ACC112 (cell line): ENCODE measurements around the gene UBE2D2.
"Not testable (repeated sequence)": the region's sequence is repeated elsewhere in the genome, so short reads cannot be mapped to it uniquely, and the experiment has no call there.

Experiments used
- H2AFZ ChIP-seq: fragments of 200-600 bp; sonication (generic); one replicate; pipeline ENCODE4 v1.6.0; 2017; ENCODE audit warnings: antibody characterized with exemption, low read length; ENCODE audit not compliant: unreplicated experiment
- H3K27ac ChIP-seq: fragments of 200-600 bp; sonication (generic); 2 replicates; pipeline ENCODE4 v1.5.1; 2014; ENCODE audit warnings: low read depth, mild to moderate bottlenecking, antibody characterized with exemption, low read length, moderate library complexity
- H3K27me3 ChIP-seq: fragments of 200-600 bp; sonication (generic); 2 replicates; pipeline ENCODE4 v1.6.1; 2014; ENCODE audit warnings: mild to moderate bottlenecking, antibody characterized with exemption, low read length, moderate library complexity, mixed read lengths; ENCODE audit not compliant: insufficient read depth
- H3K36me3 ChIP-seq: fragments of 200-600 bp; sonication (generic); 2 replicates; pipeline ENCODE4 v1.6.1; 2016; ENCODE audit warnings: mild to moderate bottlenecking, antibody characterized with exemption, low read length, moderate library complexity, mixed read lengths; ENCODE audit not compliant: insufficient read depth
- H3K4me1 ChIP-seq: fragments of 200-600 bp; sonication (generic); one replicate; pipeline ENCODE4 v1.6.1; 2016; ENCODE audit warnings: low read length, mixed read lengths; ENCODE audit not compliant: insufficient read depth, unreplicated experiment, control insufficient read depth
- H3K4me3 ChIP-seq: fragments of 200-600 bp; sonication (generic); 2 replicates; pipeline ENCODE4 v1.5.1; 2014; ENCODE audit warnings: mild to moderate bottlenecking, low read depth, low read length
- H3K79me2 ChIP-seq: fragments of 200-600 bp; sonication (generic); one replicate; pipeline ENCODE4 v1.6.0; 2016; ENCODE audit warnings: low read length; ENCODE audit not compliant: control insufficient read depth, unreplicated experiment, insufficient read depth

The UBE2D2 gene

DNA sequence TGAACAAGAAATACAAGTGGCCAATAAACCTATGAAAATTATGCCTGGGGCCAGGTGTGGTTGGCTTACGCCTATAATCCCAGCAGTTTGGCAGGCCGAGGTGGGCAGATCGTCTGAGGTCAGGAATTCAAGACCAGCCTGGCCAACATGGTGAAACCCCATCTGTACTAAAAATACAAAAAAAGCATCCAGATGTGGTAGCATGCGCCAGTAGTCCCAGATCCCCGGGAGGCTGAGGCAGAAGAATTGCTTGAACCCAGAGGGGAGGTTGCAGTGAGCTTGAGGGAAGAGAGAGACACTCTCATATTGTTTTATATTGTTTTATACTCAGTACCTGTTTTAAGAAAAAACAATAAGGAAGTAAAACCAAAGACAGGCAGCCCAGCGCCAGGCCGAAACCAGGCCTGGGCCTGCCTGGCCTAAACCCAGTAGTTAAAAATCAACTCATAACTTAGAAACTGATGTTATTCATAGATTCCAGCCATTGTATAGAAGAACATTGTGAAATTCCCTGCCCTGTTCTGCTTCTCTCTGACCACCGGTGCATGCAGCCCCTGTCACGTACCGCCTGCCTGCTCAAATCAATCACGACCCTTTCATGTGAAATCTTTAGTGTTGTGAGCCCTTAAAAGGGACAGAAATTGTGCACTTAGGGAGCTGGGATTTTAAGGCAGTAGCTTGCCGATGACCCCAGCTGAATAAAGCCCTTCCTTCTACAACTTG is 35.4 kb upstream of the UBE2D2 start:
- not testable (repeated sequence) for H3K4me1 ChIP-seq, H2AFZ ChIP-seq, H3K27ac ChIP-seq, H3K4me3 ChIP-seq, H3K79me2 ChIP-seq, H3K36me3 ChIP-seq, H3K27me3 ChIP-seq

DNA sequence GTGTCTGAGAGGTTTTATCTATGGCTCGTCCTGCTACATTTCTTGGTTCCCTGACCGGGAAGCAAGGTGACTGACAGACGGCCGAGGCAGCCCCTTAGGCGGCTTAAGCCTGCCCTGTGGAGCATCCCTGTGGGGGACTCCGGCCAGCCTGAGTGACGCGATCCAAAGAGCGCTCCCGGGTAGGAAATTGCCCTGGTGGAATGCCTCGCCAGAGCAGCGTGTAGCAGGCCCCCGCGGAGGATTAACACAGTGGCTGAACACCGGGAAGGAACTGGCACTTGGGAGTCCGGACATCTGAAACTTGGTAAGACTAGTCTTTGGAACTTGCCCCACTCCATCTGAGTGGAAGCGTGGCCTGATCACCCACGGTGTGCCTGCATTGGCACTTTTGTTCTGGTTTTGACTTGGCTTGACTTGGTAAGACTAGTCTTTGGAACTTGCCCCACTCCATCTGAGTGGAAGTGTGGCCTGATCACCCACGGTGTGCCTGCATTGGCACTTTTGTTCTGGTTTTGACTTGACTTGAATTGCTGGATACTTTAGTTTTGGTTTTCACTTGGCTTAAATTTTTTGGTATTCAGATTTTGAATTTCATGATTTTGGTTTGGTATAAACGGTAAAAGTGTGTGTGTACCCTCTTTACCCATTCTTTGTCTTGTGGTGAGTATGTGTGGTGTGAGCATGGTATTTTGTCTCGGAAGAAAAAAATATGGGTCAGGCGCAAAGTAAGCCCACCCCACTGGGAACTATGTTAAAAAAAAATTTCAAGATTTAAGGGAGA is 34.6 kb upstream of the UBE2D2 start:
- H2AFZ ChIP-seq: not testable (repeated sequence)

DNA sequence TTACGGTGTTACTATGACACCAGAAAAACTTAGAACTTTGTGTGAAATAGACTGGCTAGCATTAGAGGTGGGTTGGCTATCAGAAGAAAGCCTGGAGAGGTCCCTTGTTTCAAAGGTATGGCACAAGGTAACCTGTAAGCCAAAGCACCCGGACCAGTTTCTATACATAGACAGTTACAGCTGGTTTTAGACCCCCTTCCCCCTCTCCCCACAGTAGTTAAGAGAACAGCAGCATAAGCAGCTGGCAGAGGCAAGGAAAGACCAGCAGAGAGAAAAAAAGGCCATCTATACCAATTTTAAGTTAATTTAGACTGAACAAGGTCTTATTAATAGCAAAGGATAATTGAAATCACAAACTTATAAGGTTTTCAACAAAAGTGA is 34.1 kb upstream of the UBE2D2 start:
- H3K36me3 ChIP-seq, H3K4me3 ChIP-seq, H3K27me3 ChIP-seq, H3K79me2 ChIP-seq, H3K27ac ChIP-seq, H3K4me1 ChIP-seq, H2AFZ ChIP-seq: not testable (repeated sequence)

More for the DNA sequence above, 34.6 kb upstream of the UBE2D2 start:
- not testable (repeated sequence) for H3K4me1 ChIP-seq, H3K27me3 ChIP-seq, H3K27ac ChIP-seq, H3K4me3 ChIP-seq, H3K36me3 ChIP-seq, H3K79me2 ChIP-seq

DNA sequence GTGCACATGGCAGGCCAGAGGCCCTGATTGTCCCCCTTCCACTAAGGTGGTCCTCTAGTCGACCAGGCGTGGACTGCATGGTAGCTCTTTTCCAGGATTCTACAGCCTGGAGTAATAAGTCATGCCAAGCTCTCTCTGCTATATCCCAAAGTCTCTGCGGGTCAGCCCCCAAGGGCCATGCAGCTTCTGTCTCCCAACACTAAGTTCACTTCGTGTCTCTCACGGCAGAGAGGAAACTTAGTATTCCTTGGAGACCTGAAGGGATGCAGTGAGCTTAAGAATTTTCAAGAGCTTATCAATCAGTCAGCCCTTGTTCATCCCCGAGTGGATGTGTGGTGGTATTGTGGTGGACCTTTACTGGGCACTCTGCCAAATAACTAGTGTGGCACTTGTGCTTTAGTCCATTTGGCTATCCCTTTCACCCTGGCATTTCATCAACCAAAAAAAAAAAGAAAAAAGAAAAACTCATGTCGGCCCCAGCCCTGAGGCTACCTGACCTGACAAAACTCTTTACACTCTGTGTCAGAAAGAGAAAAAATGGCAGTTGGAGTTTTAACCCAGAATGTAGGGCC is 33.2 kb upstream of the UBE2D2 start:
- not testable (repeated sequence) for H3K27me3 ChIP-seq, H3K79me2 ChIP-seq, H3K36me3 ChIP-seq, H3K4me1 ChIP-seq, H3K27ac ChIP-seq, H2AFZ ChIP-seq, H3K4me3 ChIP-seq

DNA sequence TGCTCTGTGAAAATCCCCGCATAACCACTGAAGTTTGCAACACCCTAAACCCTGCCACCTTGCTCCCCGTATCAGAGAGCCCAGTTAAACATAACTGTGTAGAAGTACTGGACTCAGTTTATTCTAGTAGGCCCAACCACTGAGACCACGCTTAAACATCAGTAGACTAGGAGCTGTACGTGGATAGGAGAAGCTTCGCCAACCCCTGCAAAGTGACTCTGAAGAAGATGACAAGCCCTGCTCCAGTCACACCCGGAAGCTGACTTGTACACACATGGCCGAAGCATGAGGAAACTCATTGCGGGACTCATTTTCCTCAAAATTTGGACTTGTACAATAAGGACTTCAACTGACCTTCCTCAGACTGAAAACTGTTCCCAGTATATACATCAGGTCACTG is 32.4 kb upstream of the UBE2D2 start:
- H3K36me3 ChIP-seq, H2AFZ ChIP-seq, H3K79me2 ChIP-seq, H3K4me1 ChIP-seq, H3K27ac ChIP-seq, H3K4me3 ChIP-seq, H3K27me3 ChIP-seq: not testable (repeated sequence)

DNA sequence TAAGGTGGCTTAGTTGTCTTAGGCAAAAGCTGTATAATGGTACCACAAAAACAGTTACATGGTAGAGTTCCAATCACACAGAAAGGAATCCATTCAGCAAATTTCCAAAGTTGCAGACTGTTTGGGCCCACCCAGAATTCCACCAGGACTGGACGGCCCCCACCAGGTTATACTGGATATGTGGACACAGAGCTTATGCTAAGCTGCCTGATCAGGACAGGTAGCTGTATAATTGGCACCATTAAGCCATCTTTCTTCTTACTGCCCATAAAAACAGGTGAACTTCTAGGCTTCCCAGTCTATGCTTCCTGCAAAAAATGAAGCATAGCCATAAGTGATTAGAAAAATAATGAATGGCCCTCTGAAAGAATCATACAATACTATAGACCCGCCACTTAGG is 31.1 kb upstream of the UBE2D2 start:
- H2AFZ ChIP-seq, H3K27ac ChIP-seq, H3K4me1 ChIP-seq, H3K79me2 ChIP-seq, H3K27me3 ChIP-seq, H3K36me3 ChIP-seq, H3K4me3 ChIP-seq: not testable (repeated sequence)

DNA sequence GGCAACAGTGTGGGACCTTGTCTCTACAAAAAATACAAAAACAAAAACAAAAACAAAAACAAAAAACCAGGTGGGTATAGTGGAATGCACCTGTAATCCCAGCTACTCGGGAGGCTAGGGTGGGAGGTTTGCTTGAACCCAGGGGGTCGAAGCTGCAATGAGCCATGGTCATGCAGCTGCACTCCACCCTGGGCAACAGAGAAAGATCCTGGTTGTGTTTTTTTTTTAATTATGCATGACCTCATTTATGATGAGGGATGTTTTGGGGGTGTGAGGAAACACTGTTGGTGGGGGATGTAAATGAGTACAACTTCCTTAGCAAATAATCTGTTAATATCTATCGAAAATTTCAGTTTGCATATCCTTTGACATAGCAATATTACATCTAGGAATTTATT is 29.4 kb upstream of the UBE2D2 start:
- Histone ChIP-seq H3K79me2 (no peaks in the 10 kb centered on the region), H3K4me3 (no peak overlapping the region)

DNA sequence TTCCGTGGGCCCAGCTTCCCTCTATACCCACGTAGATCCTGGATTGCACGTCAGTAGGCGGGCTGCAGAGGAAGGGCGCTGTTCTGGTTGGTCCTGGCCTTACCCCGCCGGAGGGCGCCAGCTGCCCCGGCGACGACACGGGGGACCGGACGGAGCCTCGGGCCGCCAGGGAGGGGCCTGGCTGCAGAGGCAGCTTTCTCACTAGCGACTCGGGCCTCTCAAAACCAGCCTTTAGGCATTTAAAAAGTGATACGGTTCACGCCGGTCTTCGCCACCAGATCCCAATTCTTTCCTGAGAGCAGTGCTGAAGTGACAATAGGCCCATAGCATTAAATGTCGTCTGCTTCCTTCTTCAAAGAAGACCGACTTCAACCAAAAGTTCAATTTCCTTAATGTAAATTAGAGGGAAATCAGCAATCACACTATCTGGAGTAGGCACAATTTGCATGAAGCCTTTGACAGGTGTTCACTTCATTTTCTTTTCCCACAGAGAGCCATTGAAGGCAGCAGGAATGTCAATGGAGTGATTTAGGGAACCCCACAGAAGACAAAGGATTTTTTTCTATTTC is 17.6 kb upstream of the UBE2D2 start:
- no peak overlapping the region for H3K27ac ChIP-seq
- no peaks in the 10 kb centered on the region for H3K79me2 ChIP-seq
- no peaks in the 10 kb centered on the region for H3K4me1 ChIP-seq
- H3K27me3 ChIP-seq: no peaks in the 10 kb centered on the region
- H2AFZ ChIP-seq: no peak overlapping the region
- no peak overlapping the region for H3K4me3 ChIP-seq
- H3K36me3 ChIP-seq: no peaks in the 10 kb centered on the region

More for the DNA sequence above, 29.4 kb upstream of the UBE2D2 start:
- Histone ChIP-seq H3K27ac (no peak overlapping the region), H3K4me1 (no peaks in the 10 kb centered on the region), H3K36me3 (no peaks in the 10 kb centered on the region), H2AFZ (no peak overlapping the region), H3K27me3 (no peaks in the 10 kb centered on the region)

DNA sequence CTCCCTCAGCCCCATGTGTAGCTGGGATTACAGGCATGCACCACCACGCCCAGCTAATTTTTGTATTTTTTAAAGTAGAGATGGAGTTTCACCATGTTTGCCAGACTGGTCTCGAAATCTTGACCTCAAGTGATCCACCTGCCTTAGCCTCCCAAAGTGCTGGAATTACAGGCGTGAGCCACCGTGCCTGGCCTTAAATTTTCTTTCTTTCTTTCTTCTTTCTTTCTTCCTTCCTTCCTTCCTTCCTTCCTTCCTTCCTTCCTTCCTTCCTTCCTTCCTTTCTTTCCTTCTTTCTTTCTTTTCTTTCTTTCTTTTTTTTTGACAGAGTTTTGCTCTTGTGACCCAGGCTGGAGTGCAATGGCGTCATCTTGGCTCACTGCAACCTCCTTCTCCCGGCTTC is 14.5 kb upstream of the UBE2D2 start:
- not testable (repeated sequence) for H3K79me2 ChIP-seq, H3K27me3 ChIP-seq, H3K36me3 ChIP-seq

DNA sequence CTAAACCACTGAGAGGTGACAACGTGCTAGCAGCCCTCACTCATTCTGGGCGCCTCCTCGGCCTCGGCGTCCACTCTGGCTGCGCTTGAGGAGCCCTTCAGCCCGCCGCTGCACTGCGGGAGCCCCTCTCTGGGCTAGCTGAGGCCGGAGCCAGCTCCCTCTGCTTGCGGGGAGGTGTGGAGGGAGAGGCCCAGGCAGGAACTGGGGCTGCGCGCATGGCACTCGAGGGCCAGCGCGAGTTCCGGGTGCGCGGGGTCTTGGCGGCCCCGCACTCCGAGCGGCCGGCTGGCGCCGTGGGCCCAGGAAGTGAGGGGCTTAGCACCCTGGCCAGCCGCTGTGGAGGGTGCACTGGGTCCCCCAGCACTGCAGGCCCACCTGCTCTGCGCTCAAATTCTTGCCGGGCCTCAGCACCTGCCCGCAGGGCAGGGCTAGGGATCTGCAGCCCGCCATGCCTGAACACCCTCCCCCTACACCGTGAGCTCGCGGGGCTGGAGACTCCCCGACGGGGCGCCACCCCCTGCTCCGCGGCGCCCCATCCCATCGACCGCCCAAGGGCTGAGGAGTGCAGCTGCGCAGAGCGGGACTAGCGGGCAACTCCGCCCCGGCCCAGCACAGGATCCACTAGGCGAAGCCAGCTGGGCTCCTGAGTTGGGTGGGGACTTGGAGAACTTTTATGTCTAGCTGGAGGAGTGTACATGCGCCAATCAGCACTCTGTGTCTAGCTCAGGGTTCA is 11.8 kb upstream of the UBE2D2 start:
- Histone ChIP-seq H3K36me3 (no peaks in the 10 kb centered on the region), H3K4me1 (no peaks in the 10 kb centered on the region), H2AFZ (no peak overlapping the region), H3K27ac (no peak overlapping the region), H3K4me3 (no peak overlapping the region), H3K27me3 (no peaks in the 10 kb centered on the region), H3K79me2 (no peaks in the 10 kb centered on the region)

More for the DNA sequence above, 14.5 kb upstream of the UBE2D2 start:
- H2AFZ ChIP-seq, H3K4me1 ChIP-seq, H3K4me3 ChIP-seq, H3K27ac ChIP-seq: not testable (repeated sequence)
